ENCODE results near the gene GRPEL2. TPM values are rescaled to one million over a fixed set of nuclear protein-coding genes. Genes with fewer than 3 reads are reported as not detected.

Gene GRPEL2
- 21.5 and 23.2 TPM in 2 replicates for total RNA-seq

GRCh38 chr5:149345147-149345891 lies at the start of gene GRPEL2:
TSS of gene GRPEL2 (plus strand) at chr5:149345499. CDS start at chr5:149345540, 41 bp downstream.

GRCh38 chr5:149357370-149358293 lies 12.3 kb downstream of the GRPEL2 start, which contains the start of gene PCYOX1L:
TSS of gene PCYOX1L (plus strand) at chr5:149358046. CDS start at chr5:149358069, 23 bp downstream.

DNA sequence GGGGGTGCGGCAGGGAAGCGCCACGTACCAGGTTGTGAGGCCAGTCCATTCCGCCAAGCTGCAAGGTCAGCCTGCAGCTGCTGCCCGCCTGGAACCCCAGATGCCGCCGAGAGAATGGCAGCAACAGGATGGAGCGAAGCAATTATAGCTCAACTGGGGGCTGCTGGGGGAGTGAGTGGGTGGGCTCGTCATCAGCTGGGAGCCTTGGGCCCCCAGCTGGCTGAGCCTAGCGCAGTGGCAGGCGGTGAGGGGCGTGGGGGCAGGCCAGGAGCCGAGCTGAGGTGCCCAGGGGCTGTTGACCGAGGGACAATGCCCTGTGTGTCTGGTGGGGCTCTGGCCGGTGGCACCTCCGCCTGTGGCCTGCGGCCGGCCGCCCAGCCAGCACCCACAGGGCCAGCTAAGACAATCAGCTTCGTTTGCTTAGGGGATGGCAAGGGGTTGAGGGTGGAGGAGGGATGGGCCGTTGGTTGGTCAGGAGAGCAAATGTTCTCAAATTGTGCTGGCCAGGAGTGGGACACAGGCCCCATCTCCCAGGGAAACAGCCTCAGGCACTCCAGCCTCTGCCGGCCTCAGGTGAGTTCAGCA lies 34.0 kb downstream of the GRPEL2 start, which contains the start of gene IL17B:
Gene IL17B (minus strand): TSS at position 116 of the 585 bp plus-strand sequence. CDS start 67 bp downstream, at position 49.

Other genes starting within 250 kb of the GRPEL2 start
- 10.2 and 14.1 TPM in 2 replicates for gene ABLIM3, start 204.0 kb upstream of the GRPEL2 start, total RNA-seq
- 10.1 TPM in 2 replicates for gene AFAP1L1, start 73.6 kb upstream of the GRPEL2 start, total RNA-seq
- gene PCYOX1L, start 12.5 kb downstream of the GRPEL2 start, total RNA-seq, result 3.2 and 4.2 TPM in 2 replicates
- gene IL17B, start 33.8 kb downstream of the GRPEL2 start, total RNA-seq, result not detected in 2 replicates
- 469 and 504 TPM in 2 replicates for gene CSNK1A1, start 205.9 kb downstream of the GRPEL2 start, total RNA-seq
- 1.9 and 2.4 TPM in 2 replicates for gene ARHGEF37, start 236.0 kb downstream of the GRPEL2 start, total RNA-seq

All from hair follicle dermal papilla cell (primary cell).